Measurements from ENCODE around the gene DIP2A.

Gene DIP2A

DNA sequence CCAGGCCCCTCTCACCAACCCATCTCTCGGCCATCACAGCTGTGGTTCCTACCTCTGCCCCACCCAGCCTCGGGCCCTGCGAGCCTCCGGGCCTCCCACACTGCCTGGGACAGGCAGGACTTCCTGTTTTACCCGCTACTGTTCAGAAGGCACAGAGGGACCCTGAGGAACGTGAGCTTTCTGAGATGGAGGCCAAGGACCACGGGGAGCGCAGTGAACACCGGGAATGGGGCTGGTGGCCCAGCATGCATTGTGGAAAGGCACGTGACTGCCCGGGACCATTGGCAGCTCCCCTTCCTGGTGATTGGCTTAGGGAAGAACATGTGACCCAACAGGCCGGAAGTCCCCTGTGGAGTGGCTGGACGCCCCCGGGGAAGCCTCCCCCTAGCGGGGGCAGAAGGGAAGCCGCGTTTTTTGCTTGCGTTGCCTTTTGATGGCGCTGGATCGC is 139.2 kb downstream of the DIP2A start:
- DNase-seq (ENCODE audit: low read depth): no peak

DNA sequence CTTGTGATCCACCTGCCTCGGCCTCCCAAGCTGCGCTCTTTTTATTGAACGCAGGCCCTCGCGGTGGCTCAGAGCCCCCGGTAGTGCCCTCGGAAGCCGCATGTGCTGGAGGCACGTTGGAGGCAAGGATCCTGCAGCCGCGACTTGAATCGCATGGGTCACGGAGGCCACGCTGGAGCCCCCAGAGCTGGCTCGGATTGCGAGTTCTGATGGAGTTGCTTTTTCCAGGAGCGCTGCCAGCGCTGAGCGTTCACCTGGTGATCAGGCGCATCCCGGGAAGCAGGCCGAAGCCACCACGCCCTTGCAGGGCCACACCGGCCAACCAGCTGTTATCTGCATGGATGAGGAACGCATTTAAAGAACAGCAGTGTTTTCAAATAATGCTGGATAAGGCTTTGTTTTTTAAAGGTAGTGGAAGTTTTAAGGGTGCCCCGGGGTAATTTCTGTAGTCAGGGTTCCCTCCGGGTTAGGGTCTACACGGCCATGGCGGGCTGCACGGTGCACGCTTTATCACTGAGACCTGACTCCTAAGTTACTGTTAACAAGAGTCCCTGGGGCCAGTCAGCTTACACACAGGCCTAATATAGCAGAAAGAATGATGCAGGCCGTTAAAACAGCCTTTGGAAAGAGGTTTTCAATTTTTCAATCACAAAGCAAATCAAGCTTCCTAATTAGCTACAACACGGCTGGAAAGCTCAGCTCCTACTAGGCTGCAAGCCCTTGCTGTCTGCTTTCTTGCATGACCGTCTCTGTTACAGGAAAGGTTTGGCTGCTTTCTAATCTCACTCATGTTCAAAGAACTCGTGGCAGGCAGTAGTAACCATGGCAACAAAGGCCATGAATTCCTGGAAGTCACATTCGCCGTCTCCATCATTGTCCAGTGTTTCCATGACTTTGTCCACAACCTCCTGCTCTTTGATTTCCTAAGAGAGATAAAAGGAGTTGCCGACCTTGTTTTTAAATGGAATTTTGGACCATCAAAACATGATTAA is 140.2 kb downstream of the DIP2A start:
- peak; percentile 57 for DNase-seq (ENCODE audit: low read depth)

DNA sequence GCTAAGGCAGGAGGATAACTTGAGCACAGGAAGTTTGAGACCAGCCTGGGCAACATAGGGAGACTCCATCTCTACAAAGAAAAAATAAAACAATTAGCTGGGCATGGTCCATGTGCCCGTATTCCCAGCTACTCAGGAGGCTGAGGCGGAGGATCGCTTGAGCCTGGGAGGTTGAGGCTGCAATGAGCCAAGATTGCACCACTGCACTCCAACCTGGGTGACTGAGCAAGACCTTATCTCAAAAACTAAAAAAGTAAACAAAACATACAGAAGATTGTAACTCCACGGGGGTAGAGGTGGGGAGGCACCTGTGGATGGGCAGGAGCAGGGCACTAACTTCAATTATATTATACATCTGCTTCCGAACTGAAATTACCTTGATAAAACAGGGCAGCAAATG is 141.6 kb downstream of the DIP2A start:
- no peak for DNase-seq (ENCODE audit: low read depth)

DNA sequence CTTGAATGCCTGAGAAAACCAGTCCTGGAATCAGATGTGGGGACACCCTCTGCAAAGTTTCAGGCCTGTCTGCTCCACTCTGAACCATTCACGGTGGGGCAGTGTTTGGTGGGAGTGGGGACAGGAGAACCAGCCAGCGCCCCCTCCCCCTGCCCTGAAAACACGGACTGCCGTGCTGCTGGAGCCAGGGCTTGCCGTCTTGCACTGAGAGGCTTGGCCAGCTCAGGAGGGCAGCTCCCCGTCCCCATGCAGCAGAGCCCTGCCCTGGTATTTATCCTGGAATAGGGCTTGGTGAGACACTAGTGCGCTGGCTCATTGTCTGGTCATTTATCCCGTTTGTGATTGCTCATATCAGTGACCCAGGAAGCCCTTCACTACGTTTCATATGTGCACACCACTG is 142.3 kb downstream of the DIP2A start:
- no peak for DNase-seq (ENCODE audit: low read depth)

DNA sequence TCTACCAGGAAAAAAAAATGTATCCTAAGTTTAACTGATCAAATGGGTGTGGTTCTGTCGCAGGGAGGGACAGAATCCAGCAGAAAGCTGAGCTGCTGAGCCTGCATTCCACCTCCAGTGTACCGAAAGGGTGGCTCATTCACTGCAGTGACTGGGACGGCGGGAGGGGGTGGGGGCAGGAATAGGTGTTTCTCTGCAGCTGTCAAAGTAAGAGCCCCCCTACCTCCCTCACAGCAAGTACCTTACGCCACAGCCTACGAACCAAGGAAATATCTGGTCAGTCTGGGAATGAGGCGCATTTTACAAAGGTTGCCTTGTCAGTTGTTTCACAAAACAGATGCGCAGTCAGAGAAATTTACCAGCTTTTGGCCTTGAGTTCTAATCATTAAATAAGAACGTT is 144.5 kb downstream of the DIP2A start:
- DNase-seq (ENCODE audit: low read depth): no peak

DNA sequence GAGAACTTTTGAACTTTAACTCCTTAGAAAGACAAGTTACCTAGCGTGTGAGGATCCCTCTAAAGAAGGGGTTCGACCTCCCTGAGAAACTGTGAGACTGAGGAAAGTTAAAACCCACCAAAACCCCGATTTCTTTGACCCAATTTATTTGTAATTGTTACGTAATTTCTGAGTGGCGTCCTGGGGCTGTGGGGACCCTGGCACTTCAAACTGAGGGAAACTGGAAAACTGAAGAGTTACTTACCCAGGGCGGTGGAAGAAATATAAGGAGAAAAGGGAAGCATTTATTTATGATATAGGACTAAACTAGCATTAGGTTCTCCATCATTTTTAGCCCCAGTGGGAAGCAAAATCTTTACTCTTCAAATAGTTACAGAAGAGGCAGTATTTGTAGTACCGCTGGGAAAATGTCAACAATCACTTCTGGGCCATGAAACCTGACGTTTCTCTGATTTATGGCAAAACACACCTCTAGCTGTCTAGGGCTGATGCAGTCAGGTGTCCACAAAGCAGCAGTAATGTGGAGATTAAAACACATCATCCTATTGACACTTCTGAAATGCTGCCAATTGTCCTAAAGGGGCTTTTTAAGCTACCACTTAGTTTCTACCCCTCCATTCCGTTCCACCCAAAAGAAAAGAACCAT is 145.8 kb downstream of the DIP2A start:
- no peak for DNase-seq (ENCODE audit: low read depth)

DNA sequence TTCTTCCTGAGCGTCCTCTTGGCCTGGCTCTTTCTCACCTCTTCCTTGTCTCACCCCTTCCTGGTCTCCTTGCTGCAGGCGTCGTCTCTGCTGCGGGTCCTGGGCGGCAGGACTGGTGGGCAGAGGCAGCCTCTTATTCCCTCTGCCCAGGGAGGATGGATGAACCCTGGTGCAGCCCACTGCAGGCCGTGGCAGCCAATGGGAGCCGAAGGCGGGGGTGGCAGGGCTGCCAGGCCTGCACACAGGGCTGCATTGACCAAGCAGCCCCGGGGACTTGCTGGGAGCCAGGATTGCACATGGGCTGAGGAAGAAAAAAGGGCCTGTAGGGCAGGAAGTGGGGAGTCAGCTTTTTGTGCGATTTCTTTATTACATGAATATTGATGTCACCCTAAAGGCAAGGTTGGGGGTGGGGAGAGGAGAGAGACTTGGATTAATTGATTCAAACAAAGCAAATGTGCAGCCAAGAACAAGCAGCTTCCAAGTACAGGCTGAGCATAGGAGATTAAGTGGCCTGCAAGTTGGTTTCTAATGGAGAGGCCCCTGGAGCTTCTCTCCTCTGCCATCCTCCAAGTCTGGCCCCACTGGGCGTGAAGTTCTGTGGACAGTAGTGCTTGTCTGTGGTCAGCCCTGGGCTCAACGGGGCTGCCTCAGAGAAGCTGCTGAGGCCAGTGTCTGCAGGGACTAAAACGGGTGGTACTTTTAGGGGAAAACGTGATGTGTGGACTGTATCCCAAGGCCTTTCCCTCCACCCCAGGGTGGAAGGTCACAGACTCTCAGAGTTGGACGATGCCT is 146.5 kb downstream of the DIP2A start, which contains the start of gene S100B:
TSS of gene S100B (minus strand) at position 108 of the 792 bp plus-strand sequence. CDS start 2,667 bp downstream, outside the sequence.
- no peak for DNase-seq (ENCODE audit: low read depth)

DNA sequence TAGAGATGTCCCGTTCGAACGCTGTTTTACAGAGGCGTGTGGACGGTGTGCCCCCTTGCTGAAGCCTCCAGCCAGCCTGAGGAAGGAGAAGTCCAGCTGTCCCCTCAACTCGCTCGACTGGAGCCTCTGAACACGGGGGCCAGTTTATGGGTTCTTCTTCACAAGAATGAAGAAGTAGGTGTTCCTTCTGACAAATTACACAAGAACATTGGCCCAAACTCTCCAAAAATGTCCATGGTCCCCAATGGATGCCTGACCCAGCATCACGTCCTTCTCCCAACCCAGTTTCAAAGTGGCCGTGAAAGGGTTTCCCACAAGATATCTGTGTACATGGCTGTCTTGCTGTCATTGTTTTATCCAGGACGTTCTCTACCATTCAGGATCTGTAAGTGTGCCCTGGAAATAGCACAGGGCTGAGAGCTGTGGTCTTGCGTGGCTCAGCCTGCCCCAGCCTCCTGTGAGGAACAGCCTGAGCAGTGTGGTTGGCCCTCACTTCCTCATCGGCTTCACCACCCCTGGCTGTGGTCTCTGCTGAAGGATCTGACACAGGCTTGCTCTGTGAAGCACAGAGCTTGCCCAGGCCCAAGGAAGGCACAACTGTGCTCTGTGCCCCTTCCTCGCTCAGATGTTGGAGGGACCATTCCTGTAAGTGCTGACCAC is 147.2 kb downstream of the DIP2A start:
- DNase-seq (ENCODE audit: low read depth): no peak

DNA sequence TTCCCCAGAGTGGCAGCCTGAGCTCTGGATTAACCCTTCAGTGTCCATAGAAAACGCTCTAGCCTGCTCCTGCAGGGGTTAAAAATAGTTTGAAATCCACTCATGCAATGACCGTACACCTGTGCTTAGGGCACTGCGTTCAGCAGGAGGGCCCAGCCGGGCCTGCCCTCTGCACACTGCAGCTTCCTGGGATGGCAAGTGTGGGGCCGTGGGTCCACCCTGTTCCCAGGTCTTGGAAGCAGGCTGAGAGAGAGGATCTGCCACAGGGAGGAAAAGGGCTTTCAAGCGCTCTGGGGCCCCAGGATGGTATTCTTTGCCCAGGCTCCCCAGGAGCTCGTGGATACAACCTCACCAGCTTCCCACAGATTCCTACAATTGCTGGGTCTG is 147.7 kb downstream of the DIP2A start:
- no peak for DNase-seq (ENCODE audit: low read depth)

DNA sequence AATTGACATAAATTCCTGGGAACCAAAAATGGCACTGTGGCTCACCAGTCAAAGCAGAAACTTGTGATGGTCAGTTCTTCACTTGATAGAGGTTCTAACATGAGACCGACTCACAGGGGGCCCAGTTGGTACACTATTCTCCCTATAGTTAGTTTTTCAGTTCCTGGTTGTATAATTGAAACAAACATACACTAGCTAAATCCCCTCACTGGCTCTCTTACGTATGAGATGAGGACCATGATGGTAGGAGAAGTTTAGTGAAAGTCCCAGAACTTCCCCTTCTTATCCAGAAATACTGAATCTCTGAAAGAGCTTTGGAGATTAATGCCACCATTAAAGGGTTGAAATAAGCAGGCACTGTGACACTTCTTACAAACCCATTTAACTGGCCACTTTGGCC is 148.9 kb downstream of the DIP2A start:
- DNase-seq (ENCODE audit: low read depth): no peak

DNA sequence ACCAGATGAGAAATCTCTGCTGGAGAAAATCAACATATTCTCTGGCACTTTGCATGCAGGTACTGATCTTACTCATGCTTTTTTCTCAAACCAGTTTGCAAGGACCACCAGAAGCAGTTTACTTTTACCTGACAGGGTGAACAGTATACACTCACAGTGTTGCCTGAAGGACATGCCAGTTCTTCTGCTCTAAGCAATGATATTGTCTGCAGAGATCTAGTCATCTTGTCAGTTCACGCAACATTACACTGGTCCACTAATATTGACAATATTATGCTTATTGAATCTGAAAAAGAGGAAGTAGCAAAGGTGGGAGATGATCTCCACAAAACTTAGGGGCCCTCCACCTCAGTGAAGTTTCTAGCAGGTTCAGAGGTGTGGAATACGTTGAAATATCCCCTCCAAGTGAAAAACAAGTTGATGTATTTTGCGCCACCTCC is 150.0 kb downstream of the DIP2A start:
- DNase-seq (ENCODE audit: low read depth): no peak

DNA sequence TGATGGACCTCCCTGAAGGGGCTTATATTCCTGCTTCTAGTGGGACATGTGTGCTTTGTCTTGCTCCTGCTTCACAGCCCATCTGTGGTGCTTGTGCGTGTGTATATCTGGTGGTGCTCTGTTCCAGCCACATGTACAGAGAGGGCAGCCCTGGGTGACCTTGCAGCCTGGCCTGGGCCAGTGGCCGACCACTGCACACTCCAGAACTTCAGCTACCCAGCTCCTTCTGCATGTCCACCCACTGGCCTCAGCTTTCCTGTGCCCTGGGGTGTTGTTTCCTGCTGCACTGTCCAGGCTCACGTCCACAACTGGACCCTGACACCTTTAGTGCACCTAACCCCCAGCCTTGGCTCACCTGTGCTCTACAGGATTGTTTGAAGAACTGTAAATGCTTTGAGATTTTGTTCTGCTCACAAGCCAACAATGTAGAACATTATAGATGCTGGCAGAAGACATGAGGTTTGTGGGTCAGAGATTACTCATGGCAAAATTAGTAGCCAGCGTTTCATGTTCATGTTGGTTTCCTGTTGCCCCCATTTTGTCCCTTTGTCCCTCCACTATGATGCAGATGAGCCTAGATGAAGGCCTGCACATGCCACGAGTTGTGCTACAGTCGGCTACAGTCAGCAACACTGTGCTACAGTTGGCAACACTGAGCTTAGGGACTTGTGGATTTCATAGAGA is 151.5 kb downstream of the DIP2A start:
- DNase-seq (ENCODE audit: low read depth): no peak

DNA sequence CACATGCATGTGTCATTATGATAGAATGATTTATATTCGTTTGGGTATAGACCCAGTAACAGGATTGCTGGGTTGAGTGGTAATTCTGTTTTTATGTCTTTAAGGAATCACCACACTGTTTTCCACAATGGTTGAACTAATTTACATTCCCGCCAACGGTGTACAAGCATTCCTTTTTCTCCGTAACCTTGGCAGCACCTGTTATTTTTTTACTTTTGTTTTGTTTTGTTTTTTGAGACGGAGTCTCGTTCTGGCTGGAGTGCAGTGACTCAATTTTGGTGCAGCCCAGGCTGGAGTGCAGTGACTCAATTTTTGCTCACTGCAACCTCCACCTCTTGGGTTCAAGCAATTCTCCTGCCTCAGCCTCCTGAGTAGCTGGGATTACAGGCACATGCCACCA is 154.7 kb downstream of the DIP2A start:
- DNase-seq (ENCODE audit: low read depth): no peak

DNA sequence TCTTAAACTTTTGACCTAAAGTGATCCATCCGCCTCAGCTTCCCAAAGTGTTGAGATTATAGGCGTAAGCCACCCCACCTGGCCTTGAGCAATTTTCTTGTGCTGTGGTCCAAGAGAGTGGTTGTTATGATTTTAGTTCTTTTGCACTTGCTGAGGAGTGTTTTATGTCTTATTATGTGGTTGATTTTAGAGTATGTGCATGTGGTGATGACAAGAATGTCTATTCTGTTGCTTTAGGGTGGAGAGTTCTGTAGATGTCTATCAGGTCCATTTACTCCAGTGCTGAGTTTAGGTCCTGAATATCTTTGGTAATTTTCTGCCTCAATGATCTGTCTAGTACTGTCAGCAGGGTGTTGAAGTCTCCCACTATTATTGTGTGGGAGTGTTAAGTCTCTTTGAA is 157.4 kb downstream of the DIP2A start:
- DNase-seq (ENCODE audit: low read depth): no peak

DNA sequence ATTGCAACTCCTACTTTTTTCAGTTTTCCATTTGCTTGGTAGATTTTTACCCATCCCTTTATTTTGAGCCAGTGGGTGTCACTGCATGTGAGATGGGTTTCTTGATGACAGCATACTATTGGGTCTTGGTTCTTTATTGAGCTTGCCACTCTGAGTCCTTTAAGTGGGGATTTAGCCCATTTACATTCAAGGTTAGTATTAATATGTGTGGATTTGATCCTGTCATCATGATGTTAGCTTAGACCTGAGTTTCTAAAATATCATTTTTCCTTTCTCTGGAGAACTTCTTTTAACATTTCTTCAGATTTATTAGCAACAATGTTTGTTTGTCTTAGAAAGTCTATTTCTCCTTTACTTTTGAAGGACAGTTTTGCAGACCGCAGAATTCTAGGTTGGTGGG is 158.0 kb downstream of the DIP2A start:
- DNase-seq (ENCODE audit: low read depth): no peak

DNA sequence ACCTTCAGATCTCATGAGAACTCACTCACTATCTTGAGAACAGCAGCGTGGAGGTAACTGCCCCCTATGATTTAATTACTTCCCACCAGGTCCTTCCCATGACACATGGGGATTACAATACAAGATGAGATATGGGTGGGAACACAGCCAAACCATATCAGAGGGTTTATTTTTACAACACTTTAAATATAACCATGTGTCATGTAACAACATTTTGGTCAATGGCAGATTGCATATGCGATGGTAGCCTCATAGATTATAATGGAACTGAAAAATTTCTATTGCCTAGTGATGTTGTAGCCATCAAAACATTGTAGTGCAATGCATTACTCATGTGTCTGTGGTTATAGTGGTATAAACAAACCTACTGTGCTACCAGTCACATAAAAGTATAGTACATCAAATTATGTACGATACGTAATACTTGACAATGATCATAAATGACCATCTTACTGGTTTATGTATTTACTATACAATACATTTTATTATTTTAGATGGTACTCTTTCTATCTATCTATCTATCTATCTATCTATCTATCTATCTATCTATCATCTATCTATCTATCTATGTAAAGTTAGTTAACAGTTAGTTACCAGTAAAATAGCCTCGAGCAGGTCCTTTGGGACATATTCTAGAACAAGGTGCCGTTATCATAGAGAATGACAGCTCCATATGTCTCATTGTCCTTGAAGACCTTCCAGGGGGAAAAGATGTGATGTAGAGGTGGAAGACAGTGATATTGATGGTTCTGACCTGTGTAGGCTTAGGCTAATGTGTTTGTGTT is 158.8 kb downstream of the DIP2A start:
- DNase-seq (ENCODE audit: low read depth): no peak

DNA sequence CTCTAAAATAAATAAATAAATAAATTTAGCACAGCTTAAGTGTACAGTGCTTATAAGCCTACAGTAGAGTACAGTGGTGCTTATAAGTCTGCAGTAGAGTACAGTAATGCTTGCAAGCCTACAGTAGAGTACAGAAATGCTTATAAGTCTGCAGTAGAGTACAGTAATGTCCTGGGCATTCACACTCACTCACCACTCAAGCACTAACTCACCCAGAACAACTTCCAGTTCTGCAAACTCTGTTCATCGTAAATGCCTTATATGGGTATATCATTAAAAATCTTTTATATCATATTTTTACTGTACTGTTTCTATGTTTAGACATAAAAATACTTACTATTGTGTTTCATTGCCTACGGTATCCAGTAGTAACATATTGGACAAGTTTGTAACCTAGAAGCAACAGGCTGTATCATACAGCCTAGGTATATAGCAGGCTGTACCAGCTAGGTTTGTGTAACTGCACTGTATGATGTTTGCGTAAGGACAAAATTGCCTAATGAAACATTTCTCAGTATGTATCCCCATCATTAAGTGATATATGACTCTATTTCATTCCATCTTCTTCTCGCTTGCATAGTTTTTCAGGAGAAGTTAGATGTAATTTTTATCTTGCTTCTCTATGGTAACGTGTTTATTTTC is 160.2 kb downstream of the DIP2A start:
- no peak for DNase-seq (ENCODE audit: low read depth)
